Uterus (tissue), 2 donors: ENCODE measurements around the gene B4GALT7.

Experiments
- POLR2A ChIP-seq, 2 donors: fragments of 450-650 bp; IDR thresholded peaks; one replicate each; pipeline ENCODE4 v1.6.1; 2016; ENCODE audit warnings: antibody characterized with exemption in 2 of 2, mild to moderate bottlenecking in 1 of 2, moderate library complexity in 1 of 2
- TF ChIP-seq, protein P1 (sequence below), 4 experiments: fragments of 200-600 bp in 2 of 4; fragments of 450-650 bp in 2 of 4; sonication (generic) in 2 of 4; IDR thresholded peaks; one replicate each; pipeline ENCODE4 v1.5.1; 2016 to 2019; ENCODE audit warnings: antibody characterized with exemption in 4 of 4, mild to moderate bottlenecking in 2 of 4, moderate library complexity in 1 of 4

DNA sequence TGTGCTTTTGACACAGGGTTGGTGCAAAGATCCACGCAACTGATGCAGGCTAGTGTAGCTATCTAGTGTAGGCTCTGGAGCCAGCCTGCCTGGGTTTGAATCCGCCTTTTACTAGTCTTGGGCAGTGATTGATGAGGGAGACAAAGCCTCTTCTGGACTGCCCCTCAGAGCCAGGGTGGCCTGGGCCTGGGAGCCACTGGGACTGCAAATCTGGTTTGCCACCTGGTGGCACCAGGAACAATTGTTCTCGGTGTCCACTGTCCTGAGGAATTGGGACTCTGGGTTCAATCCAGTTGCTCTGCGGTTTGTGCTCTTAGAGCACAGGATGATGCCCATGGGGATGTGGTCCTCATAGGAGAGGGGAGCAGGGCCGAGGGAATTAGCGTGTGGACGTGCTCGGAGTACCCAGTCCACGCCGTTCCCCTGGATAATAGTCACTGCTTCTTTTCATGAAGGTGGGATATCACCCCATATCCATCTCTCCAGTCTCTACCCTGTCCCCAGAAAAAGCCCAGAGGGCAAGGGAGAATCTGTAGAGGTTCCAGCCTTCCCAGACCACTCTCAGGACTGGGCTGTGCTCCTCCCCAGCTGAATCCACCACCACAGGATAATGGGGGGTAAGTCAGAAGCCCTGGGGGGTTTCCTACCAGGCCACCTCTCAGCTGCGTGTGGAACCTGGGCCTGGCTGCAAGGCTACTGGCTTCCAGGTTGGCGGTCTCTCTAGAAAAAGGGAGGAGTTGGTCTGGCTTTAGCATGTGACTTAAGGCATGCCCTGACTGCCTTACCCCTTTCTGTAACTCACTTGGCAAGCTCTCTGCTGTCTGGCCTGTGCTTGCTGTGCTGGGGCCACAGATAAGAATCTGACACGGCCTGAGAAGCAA, 1.9 kb downstream of the B4GALT7 start:
- TF ChIP-seq, protein P1, sequence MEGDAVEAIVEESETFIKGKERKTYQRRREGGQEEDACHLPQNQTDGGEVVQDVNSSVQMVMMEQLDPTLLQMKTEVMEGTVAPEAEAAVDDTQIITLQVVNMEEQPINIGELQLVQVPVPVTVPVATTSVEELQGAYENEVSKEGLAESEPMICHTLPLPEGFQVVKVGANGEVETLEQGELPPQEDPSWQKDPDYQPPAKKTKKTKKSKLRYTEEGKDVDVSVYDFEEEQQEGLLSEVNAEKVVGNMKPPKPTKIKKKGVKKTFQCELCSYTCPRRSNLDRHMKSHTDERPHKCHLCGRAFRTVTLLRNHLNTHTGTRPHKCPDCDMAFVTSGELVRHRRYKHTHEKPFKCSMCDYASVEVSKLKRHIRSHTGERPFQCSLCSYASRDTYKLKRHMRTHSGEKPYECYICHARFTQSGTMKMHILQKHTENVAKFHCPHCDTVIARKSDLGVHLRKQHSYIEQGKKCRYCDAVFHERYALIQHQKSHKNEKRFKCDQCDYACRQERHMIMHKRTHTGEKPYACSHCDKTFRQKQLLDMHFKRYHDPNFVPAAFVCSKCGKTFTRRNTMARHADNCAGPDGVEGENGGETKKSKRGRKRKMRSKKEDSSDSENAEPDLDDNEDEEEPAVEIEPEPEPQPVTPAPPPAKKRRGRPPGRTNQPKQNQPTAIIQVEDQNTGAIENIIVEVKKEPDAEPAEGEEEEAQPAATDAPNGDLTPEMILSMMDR (IDR thresholded peaks at IDR 0.05), result no peak
- no peak for TF ChIP-seq POLR2A (IDR thresholded peaks at IDR 0.05)
